GM21576 (cell line): ENCODE measurements around the gene REEP2.
"Not testable (repeated sequence)": the region's sequence is repeated elsewhere in the genome, so short reads cannot be mapped to it uniquely, and the experiment has no call there.

Experiments used
- ATAC-seq: cut with Tn5 transposase; IDR thresholded peaks from one replicate; pipeline ENCODE4 v1.9.1; 2021; ENCODE audit warnings: mild to moderate bottlenecking, moderate library complexity; ENCODE audit not compliant: unreplicated experiment

The REEP2 gene

DNA sequence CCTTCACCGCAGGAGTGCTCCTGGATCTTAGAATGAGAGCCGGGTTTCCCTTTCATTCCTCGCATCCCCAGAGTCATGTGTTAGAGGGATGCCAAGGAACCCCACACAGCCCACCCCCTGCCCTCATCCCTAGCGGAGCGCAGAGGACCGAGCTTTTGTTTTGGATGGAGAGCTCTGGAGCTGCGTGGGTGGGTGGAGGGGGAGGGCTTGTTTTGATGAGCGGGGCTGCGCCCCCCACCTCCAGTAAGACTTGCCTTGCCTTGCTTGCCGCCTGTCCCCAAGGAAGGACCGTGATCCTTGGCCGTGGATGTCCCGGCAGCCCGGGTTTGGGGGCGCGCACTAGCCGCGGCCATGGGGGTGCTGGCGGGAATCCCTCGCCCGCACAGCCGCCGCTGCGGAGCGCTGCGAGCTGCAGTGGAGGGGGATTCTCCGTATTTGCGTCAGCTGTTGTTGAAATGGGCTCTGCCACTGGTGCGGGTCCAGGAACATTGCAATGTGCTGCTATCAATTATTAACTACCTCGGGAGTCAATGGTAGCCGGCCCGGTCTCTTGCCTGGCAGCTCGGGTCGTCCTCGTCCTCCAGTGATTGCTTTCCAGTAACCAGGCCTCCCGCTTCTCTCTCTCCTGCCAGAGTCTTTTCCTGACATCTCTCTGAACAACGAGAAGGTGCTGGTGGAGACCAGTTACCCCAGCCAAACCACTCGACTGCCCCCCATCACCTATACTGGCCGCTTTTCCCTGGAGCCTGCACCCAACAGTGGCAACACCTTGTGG is 27.5 kb downstream of the REEP2 start:
- ATAC-seq = no peak

DNA sequence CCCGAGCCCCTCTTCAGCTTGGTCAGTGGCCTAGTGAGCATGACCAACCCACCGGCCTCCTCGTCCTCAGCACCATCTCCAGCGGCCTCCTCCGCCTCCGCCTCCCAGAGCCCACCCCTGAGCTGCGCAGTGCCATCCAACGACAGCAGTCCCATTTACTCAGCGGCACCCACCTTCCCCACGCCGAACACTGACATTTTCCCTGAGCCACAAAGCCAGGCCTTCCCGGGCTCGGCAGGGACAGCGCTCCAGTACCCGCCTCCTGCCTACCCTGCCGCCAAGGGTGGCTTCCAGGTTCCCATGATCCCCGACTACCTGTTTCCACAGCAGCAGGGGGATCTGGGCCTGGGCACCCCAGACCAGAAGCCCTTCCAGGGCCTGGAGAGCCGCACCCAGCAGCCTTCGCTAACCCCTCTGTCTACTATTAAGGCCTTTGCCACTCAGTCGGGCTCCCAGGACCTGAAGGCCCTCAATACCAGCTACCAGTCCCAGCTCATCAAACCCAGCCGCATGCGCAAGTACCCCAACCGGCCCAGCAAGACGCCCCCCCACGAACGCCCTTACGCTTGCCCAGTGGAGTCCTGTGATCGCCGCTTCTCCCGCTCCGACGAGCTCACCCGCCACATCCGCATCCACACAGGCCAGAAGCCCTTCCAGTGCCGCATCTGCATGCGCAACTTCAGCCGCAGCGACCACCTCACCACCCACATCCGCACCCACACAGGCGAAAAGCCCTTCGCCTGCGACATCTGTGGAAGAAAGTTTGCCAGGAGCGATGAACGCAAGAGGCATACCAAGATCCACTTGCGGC is 28.2 kb downstream of the REEP2 start:
- ATAC-seq = no peak

DNA sequence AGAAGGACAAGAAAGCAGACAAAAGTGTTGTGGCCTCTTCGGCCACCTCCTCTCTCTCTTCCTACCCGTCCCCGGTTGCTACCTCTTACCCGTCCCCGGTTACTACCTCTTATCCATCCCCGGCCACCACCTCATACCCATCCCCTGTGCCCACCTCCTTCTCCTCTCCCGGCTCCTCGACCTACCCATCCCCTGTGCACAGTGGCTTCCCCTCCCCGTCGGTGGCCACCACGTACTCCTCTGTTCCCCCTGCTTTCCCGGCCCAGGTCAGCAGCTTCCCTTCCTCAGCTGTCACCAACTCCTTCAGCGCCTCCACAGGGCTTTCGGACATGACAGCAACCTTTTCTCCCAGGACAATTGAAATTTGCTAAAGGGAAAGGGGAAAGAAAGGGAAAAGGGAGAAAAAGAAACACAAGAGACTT is 28.9 kb downstream of the REEP2 start:
- no peak for ATAC-seq

DNA sequence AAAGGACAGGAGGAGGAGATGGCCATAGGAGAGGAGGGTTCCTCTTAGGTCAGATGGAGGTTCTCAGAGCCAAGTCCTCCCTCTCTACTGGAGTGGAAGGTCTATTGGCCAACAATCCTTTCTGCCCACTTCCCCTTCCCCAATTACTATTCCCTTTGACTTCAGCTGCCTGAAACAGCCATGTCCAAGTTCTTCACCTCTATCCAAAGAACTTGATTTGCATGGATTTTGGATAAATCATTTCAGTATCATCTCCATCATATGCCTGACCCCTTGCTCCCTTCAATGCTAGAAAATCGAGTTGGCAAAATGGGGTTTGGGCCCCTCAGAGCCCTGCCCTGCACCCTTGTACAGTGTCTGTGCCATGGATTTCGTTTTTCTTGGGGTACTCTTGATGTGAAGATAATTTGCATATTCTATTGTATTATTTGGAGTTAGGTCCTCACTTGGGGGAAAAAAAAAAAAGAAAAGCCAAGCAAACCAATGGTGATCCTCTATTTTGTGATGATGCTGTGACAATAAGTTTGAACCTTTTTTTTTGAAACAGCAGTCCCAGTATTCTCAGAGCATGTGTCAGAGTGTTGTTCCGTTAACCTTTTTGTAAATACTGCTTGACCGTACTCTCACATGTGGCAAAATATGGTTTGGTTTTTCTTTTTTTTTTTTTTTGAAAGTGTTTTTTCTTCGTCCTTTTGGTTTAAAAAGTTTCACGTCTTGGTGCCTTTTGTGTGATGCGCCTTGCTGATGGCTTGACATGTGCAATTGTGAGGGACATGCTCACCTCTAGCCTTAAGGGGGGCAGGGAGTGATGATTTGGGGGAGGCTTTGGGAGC is 29.5 kb downstream of the REEP2 start:
- no peak for ATAC-seq

DNA sequence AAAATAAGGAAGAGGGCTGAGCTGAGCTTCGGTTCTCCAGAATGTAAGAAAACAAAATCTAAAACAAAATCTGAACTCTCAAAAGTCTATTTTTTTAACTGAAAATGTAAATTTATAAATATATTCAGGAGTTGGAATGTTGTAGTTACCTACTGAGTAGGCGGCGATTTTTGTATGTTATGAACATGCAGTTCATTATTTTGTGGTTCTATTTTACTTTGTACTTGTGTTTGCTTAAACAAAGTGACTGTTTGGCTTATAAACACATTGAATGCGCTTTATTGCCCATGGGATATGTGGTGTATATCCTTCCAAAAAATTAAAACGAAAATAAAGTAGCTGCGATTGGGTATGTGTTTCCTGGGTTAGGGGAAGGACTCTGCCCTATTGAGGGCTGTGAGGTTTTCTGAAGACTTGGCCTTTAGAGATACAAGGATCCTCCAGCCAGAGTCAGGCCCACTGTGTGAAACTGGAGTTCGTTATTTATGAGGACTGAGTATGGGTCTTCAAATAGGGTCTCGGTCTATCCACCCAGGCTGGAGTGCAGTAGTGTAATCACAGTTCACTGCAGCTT is 30.2 kb downstream of the REEP2 start:
- ATAC-seq = no peak

DNA sequence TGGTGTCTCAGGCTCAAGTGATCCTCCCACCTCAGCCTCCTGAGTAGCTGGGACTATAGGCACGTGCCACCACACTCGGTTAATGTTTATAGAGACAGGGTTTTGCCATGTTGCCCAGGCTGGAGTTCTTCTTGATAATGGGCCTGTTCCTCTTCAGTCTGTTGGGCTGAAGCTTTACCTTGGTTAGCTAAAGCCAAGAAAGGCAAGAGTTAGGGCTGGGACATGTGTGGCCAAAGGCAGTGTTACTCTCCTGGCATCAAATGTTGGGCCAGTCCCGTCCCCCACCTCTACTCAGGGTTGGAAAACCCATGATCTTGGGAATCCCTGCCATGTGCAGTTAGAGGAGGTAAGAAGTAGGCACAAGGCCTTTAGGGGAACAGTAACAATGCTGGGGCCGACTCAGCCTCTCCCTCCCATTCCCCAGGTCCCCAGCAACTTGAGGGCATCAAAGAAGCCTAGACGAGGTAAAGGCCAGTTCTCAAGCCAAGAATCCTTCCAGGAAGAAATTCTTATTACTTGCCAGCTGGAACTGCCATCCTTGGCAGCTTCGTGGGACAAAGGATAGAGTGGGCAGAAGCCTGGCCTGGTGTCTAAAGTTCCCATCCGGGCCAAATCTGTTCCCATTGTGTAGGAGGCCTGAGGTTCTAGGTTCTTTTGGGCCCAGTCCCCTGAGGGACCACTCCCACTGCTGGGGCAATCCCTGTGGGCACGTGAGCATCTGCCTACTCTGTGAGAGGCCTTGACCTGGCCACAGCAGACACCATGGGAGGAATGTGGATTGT is 30.9 kb downstream of the REEP2 start:
- ATAC-seq = no peak

DNA sequence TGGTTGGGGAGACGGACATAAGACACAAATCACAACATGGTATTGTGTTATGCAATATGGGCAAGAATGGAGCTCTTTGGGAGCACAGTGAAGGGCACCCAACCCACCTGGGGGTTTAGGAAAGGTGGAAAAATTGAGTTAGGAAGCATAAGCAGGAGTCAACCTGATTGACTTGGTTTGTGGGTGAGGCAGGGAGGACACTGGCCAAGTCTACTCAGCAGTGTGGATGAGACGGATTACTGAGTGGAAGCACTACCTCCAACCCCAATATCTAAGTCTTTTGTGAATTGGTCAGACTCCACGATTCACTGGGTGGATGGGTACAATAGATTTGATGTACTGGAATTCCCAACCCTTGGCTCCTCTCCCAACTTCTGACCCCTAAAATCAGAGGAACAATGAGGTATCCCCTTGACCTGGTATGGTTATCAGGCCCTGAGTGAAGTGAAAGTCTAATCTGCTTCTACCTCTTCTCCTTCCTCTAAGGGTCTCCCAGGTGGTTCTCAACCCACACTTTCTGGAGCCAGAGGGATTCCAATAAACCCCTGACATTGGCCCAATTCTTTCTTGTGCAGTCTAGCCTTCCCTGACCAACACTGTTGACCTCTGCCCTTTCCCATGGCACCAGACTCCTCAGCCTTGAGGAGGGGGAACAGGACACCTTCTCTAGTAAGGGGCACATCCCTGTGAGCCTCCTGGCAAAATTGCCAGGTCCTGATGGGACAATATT is 31.6 kb downstream of the REEP2 start:
- ATAC-seq = no peak

DNA sequence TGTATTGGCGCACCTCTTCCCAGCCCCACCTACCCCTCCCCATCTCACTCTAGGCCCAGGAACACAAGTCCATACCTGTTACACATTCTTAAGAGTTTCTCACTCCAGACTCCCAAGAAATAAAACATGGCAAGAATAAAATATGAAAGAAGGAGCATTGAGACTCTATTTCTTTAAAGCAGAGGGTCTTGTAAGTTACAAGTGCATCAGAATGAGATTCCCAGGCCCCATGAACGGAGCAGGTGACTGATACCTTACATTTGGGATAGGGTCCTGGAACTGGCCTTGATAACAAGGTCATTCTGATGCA is 32.1 kb downstream of the REEP2 start:
- ATAC-seq = no peak

DNA sequence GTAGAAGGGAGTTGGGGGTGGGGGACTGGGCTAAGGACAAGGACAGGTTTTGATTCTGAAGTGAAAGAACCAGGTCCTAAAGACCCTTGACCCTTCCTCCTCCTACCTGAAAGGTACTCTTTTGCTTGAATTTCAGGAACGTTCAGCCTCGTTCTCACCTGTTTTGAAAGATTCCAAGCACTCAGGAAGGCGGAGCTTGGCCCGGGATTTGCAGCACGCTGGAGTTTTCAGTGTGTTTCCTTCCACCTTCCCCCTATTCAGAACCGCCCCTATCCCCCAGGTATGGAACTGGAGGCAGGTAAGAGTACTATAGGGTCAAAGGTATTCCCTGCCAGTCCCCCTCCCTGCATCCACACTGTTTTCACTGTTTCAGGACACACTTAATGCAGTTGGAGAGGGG is 33.5 kb downstream of the REEP2 start:
- no peak for ATAC-seq

DNA sequence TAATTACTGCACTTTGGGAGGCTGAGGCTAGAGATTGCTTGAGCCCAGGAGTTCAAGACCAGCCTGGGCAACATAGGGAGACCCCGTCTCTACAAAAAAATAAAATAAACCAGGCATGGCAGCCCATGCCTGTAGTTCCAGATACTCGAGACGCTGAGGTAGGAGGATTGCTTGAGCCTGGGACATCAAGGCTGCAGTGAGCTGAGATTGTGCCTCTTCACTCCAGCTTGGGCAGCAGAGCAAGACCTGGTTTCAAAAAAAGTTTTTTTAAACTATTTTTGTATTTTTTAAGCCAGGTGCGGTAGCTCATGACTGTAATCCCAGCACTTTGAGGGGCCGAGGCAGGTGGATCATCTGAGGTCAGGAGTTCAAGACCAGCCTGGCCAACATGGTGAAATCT is 34.3 kb downstream of the REEP2 start:
- not testable (repeated sequence) for ATAC-seq

DNA sequence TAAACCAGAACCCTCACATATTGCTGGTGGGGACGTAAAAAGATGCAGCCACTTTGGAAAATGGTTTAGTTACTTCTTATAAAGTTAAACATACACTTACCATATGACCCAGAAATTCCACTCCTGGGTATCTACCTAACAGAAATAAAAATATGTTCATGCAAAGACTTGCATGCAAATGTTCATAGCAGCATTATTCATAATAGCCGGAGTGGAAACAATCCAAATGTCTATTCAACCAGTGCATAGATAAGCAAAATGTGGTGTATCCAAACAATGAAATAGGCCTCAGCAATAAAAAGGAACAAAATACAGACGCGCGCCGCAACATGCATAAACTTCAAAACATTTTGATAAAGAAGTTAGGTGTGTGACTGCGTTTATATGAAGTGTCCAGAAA is 38.1 kb downstream of the REEP2 start:
- no peak for ATAC-seq

DNA sequence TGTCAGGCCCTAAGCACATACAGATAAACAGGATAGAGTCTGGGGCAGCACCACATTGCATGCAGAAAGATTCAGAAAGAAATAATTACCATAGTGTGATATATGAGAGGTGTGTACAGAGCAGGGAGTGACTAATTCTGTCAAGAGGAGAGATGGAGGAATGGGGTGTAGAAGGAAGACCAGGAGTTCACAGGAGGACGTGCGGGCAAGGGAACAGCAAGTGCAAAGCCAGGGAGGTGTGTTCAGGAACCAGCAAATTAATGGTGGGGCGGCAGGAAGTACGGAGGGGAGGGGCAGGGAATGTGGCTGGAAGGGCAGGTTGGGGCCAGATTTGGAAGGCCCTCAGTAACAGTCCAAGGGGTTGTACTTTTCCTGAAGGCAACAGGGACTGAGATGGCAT is 43.8 kb downstream of the REEP2 start:
- ATAC-seq = no peak

DNA sequence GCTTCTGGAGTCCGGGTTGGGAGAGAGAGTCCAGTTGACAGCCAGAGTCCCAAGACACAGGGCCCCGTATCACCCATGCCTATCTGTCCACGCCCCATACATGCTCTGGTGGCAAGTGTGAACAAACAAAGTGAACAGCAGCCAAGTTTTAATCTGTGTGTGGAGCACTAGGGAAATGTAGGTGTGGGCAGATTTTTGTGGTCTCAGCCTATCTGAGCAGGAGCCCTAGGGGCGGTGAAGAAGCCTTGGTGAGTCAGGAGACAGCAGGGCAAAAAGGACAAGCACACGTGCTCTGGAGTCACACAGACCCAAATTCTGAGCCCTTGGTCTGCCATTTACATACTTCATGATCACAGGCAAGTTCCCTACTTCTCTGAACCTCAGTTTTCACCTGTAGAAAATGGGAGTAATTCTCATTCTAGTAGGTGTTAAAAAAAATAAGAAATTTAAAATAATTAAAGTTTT is 49.7 kb downstream of the REEP2 start:
- ATAC-seq = no peak

DNA sequence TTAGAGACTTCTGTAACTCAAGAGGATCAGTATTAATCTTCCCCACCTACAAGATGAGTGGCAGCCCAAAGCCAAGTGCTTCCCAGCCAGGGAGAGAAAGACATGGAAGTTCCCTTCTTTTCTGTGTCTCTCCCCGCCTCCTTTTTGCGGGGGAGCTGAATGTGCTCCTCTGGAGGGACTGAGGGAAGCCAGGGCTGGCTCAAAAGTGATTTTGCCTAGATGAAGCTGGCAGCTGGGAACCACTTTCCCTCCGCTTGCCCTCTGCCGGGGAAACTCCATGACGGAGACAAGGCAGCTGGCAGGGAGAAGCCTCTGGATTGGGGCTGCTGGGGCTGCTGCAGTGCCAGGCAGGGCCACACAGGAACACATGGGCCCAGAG is 50.8 kb downstream of the REEP2 start:
- no peak for ATAC-seq

DNA sequence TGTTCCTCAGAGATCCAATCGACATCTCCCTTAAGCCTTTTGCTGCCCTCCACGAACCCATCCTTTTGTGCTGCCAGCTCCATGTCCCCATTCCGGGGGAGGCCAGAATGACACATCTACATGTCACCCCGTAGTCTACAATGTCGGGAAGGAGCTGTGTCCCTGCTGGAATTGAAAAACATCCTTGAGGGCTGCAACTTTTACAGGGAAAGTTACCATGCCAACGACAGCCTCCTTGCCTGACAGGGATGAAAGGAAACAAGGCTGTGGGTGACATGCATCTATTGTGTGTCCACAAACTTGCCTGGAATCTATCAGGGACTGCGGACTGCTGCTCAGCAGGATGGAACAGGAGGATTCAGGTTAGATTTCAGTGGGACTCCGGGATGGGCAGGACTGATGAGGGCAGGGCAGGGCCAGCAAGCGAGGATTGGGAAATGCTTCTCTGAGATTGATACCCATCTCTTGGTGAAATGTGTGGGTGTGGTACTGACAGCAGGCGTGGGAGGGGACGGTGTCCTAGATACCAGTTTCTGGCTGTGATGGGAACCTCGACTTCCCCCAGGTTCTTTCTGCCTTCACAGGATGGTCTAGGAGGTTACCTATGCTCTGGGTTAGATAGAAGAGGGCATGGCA is 51.9 kb downstream of the REEP2 start:
- no peak for ATAC-seq

DNA sequence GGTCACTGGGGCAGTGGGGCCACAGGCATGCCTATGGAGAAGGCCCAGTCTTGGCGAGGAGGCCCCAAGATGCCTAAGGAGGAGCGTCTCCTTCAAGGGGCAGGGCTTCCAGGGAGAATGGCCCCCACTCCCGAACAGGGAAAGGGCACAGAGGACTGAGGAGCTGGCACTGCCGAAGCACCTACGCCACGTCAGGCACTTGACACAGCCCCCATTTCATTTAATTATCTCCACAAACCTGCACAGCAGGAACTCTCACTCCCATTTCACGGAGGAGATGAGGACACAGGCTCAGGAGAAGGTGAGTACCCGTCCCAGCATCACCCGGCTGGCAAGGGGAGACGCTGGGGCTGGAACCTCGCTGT is 52.4 kb downstream of the REEP2 start:
- ATAC-seq = no peak

DNA sequence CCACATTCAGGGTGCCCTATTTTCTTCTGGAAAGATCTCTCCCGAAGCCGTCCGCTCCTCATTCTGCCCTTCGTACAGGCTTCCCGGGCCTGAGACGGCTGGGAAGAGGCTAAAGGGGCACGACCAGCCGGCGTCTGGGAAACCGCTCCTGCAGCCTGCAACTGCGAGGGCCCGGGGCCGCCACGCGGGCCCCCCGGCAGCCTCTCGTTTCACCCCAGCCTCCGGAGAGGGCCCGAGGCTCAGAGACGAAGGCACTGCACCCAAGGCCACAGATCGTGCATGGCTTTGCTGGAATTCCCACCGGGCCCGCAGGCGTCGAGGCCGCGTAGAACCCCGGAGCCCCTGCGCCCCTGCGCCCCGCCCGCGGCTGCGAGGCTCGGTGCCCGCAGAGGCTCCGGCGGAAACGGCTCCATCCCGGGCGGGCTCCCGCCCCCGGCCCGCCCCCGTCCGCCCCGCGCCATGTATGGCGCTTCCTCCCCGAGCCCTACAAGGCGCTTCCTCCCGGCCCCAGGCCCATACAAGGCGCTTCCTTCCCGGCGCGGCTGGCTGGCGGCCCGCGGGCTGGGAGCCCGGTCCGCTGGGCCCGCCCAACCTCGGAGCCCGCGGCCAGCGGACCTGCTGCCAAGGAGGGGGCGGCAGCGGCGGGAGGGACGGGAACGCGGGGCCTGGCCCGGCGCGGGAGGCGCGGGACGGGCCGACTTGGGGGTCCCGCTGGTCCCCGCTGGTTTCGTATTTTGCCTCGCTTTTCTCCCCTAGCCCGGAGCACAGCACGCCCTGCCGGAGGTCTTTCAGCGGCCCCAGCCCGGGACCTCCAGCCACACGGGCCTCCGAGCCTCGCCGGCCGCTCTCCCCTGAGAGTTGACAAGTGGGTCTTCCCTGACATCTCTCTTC is 53.1 kb downstream of the REEP2 start:
- peak; percentile 98 for ATAC-seq

DNA sequence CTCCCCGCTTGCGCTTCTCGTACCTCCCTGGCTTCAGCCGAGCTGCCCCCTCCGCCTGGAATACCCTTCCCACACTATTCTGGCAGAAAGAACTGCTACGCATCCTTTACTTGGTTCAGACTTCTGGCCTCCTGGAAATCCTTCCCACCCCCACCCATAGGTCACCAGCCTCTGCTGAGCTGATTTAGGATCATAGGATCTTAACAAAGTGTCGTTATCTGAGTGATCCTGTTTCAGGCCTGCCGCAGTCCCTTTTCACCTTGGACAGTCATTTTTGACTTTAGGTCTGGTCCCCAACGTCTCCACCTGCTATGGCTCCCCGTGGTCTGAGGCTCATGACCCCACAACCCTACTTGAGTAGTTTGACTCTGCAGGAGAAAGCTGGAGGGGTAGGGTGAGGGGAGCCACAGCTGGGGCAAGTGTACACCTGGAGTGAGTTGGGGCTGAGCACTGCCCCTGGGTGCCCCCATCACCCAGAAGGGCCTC is 53.7 kb downstream of the REEP2 start:
- no peak for ATAC-seq
